Tibial artery (tissue), 4 donors: Measurements from ENCODE around the gene SENP1.
"Not testable (repeated sequence)": the region's sequence is repeated elsewhere in the genome, so short reads cannot be mapped to it uniquely, and the experiment has no call there.

Experiments
- DNase-seq, 2 donors: peaks; one replicate each; pipeline ENCODE4 v3.0.0-alpha.2; 2019
- H3K27ac ChIP-seq, 2 donors: fragments of 200-600 bp; sonication (generic) in 1 of 2; 1 replicate in 1 of 2; 2 replicates in 1 of 2; pipeline ENCODE4 v1.5.1; 2018 to 2019; ENCODE audit warnings: mild to moderate bottlenecking in 1 of 2
- H3K27me3 ChIP-seq, 2 donors: fragments of 200-600 bp; sonication (generic) in 1 of 2; one replicate each; pipeline versions ENCODE4 v1.5.1 to v1.6.0; 2016 to 2019
- H3K36me3 ChIP-seq, 3 donors: fragments of 200-600 bp; sonication (generic) in 2 of 3; one replicate each; pipeline ENCODE4 v1.5.1; 2016 to 2019; ENCODE audit warnings: mild to moderate bottlenecking in 2 of 3
- H3K4me1 ChIP-seq, 4 donors: fragments of 200-600 bp; sonication (generic) in 2 of 4; 1 replicate in 3 of 4; 2 replicates in 1 of 4; pipeline ENCODE4 v1.5.1; 2016 to 2019
- H3K4me3 ChIP-seq, 2 donors: fragments of 200-600 bp; sonication (generic) in 1 of 2; 1 replicate in 1 of 2; 2 replicates in 1 of 2; pipeline ENCODE4 v1.5.1; 2018 to 2019; ENCODE audit warnings: mild to moderate bottlenecking in 2 of 2
- H3K9me3 ChIP-seq, 3 donors: fragments of 200-600 bp; sonication (generic) in 1 of 3; one replicate each; pipeline ENCODE4 v1.5.1; 2016 to 2019
- intact Hi-C: fragments of 100-400 bp; cut with DNase I; formaldehyde crosslinking; loops from one replicate; pipeline ENCODE4 v1.15.0; 2023; ENCODE audit warnings: low total_unique reads
- TF ChIP-seq, protein P1 (sequence below), 2 experiments: fragments of 200-600 bp in 1 of 2; fragments of 450-650 bp in 1 of 2; IDR thresholded peaks; one replicate each; pipeline ENCODE4 v1.5.1; 2017 to 2019; ENCODE audit warnings: antibody characterized with exemption in 2 of 2, mild to moderate bottlenecking in 1 of 2, moderate library complexity in 1 of 2

SENP1 gene

DNA sequence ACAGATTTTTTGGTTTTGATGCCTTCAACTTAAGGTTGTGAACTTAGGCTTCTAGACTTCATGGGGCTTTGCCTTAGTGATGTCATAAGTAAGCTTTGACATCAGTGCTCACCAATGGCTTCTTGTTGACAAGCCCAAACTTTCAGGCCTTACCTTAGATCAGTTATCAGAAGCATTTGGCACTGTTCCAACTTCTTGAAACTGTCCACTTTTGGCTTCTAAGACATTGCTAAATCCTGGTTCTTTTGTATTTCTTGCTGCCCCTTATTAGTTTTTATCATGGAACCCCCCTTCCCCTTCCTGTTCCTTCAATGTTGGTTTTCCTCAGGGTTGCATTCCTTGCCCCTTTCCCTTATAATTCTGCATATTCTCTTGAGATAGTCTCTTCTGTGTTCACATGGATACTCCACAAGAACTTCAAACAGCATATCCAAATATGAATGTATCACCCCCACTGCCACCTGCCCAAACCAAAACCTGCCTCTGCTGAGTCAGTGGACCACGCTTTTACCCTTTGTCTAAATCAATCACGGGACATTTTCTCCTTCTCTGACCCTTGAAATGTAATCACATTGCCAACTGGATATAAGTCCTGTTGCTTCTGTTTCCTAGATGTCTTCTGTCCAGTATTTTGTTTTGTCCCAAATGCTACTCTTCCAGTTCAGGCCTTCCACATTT lies 21.2 kb upstream of the SENP1 start:
- Histone ChIP-seq H3K27ac (no peak overlapping the region), H3K9me3 (no peaks in the 10 kb centered on the region), H3K36me3 (peaks cover 18 to 80% (median 38%) of the 10 kb centered on the region in 3 donors), H3K4me1 (peaks cover 0 to 6% (median 0%) of the 10 kb centered on the region in 4 donors), H3K4me3 (no peak overlapping the region), H3K27me3 (no peaks in the 10 kb centered on the region)
- intact Hi-C loops = no loop called here
- no peak for DNase-seq
- TF ChIP-seq, protein P1, sequence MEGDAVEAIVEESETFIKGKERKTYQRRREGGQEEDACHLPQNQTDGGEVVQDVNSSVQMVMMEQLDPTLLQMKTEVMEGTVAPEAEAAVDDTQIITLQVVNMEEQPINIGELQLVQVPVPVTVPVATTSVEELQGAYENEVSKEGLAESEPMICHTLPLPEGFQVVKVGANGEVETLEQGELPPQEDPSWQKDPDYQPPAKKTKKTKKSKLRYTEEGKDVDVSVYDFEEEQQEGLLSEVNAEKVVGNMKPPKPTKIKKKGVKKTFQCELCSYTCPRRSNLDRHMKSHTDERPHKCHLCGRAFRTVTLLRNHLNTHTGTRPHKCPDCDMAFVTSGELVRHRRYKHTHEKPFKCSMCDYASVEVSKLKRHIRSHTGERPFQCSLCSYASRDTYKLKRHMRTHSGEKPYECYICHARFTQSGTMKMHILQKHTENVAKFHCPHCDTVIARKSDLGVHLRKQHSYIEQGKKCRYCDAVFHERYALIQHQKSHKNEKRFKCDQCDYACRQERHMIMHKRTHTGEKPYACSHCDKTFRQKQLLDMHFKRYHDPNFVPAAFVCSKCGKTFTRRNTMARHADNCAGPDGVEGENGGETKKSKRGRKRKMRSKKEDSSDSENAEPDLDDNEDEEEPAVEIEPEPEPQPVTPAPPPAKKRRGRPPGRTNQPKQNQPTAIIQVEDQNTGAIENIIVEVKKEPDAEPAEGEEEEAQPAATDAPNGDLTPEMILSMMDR (IDR thresholded peaks at IDR 0.05) = no peak

DNA sequence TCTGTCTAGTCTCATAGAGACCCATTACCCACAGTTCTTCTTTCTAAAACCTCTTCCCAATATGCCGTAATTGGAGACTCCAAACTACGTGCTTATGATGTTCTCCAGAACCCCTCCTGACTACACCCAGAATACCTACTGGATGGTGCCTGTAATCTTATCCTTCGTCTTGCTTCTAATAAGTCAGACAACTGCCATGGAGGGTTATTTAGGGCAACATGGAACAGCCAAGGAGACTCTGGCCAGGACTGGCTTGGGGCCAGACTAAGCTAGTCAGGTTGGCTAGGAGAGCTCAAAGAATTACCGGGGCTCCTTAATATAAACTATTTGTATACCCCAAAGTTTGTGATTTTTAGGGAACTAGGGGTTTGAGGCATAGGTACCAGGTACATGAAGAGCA lies 20.1 kb upstream of the SENP1 start:
- H3K9me3 ChIP-seq = no peaks in the 10 kb centered on the region
- H3K4me3 ChIP-seq = no peak overlapping the region
- H3K4me1 ChIP-seq = peaks cover 0 to 6% (median 0%) of the 10 kb centered on the region in 4 donors
- intact Hi-C loops = no loop called here
- TF ChIP-seq, protein P1 (IDR thresholded peaks at IDR 0.05) = no peak
- no peak for DNase-seq
- peaks cover 7 to 69% (median 27%) of the 10 kb centered on the region in 3 donors for H3K36me3 ChIP-seq
- no peak overlapping the region for H3K27ac ChIP-seq
- no peaks in the 10 kb centered on the region for H3K27me3 ChIP-seq

DNA sequence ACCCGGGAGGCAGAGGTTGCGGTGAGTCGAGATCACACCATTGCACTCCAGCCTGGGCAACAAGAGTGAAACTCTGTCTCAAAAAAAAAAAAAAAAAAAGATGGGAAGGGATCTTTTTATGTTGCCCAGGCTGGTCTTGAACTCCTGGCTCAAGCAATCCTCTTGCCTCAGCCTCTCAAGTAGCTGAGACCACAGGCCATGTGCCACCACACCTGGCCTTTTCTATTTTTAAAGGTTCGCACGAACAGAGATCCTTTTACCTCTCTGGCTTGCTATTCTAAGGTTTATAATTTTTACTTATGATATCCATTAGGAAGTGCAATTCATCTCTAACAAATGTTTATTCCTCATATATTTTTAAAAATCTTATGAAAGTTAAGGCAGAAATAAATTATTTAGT lies 19.7 kb upstream of the SENP1 start:
- H3K27me3 ChIP-seq, DNase-seq, H3K4me3 ChIP-seq, H3K9me3 ChIP-seq, H3K27ac ChIP-seq, intact Hi-C loops, H3K4me1 ChIP-seq: not testable (repeated sequence)
- peaks cover 5 to 65% (median 22%) of the 10 kb centered on the region in 3 donors for H3K36me3 ChIP-seq

DNA sequence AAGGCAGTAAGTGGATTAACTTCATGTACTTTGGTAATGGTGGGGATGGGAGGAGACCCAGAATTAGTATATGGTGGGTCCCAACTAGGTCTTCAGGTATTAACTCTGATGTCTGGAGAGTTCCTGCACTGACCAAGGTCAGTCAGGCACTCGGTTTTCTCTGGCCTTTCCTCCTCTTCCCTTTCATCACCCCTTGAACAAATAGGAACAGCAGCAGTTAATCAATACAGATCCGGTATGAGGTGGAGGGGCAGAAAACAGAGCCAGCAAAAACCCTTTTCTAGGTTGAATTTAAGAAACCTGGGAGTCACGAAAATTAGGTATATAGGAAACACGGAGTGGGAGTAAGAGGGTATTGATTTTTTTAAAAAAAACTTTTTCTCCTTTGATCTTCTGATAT lies 17.3 kb upstream of the SENP1 start:
- TF ChIP-seq, protein P1 (IDR thresholded peaks at IDR 0.05) = no peak
- no peak overlapping the region for H3K4me3 ChIP-seq
- H3K27ac ChIP-seq = no peak overlapping the region
- DNase-seq = no peak
- H3K27me3 ChIP-seq = no peaks in the 10 kb centered on the region
- intact Hi-C loops = no loop called here
- H3K9me3 ChIP-seq = no peaks in the 10 kb centered on the region
- peaks cover 2 to 47% (median 9%) of the 10 kb centered on the region in 3 donors for H3K36me3 ChIP-seq
- H3K4me1 ChIP-seq = peaks cover 0 to 21% (median 8%) of the 10 kb centered on the region in 4 donors

DNA sequence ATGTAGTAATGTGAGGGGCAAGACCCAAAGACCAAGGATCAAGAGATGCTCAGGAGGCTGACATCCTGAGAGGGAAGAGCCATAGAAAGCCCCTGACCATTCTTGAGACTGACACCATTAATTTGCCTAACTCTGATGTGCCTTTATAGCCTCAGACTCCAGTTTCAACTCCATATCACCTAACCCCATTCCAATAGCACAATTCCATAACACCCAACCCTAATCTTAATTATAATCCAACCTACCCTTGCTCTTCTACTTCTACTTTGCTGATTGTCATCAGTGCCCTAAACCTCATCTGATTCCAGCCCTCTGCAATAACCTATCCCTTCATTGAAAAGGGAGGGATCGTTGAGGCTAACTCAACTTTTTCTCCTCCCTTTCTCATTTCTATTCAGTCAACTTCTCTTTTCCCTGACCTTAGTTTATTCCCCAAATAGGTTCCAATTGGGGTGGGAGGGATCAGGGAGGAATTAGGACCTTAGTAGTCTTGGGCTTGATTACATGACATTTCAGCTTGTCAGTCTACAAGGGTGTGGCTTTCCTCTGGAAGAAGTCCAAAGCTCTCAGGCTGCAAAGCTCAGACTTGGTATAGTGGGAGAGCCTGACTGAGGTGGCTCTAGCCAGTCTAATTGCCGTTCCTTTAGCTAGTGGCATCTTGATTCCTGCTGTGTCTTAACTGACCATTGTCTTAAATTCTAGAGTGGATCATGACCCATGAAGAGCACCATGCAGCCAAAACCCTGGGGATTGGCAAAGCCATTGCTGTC lies 16.4 kb upstream of the SENP1 start:
- H3K4me1 ChIP-seq = peaks cover 0 to 21% (median 8%) of the 10 kb centered on the region in 4 donors
- no peak overlapping the region for H3K27ac ChIP-seq
- H3K36me3 ChIP-seq = peaks cover 0 to 37% (median 9%) of the 10 kb centered on the region in 3 donors
- H3K9me3 ChIP-seq = no peaks in the 10 kb centered on the region
- no peak for DNase-seq
- no peaks in the 10 kb centered on the region for H3K27me3 ChIP-seq
- intact Hi-C loops = no loop called here
- no peak overlapping the region for H3K4me3 ChIP-seq
- TF ChIP-seq, protein P1 (IDR thresholded peaks at IDR 0.05) = no peak

DNA sequence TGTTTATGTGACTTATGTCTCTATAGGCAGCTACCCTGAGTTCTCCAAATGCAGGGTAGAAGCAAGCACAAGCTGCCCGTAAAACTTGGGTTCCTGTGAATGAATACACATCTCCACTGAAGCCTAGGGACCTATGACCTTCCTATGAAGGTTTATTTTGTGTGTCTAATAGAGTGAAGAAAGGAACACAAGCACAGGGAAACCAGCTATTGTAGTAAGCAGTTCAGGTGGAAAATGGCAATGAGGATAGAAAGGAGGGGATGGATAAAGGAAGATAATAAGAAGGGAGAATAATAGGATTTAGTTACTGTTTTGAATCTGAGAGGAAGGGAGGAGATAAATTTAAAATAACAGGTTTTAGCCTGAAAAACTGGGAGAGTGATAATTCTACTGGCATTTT lies 15.6 kb upstream of the SENP1 start:
- Histone ChIP-seq H3K4me3 (no peak overlapping the region), H3K27me3 (no peaks in the 10 kb centered on the region), H3K9me3 (no peaks in the 10 kb centered on the region), H3K4me1 (peaks cover 0 to 21% (median 8%) of the 10 kb centered on the region in 4 donors), H3K27ac (no peak overlapping the region), H3K36me3 (peaks cover 0 to 30% (median 9%) of the 10 kb centered on the region in 3 donors)
- intact Hi-C loops = no loop called here
- TF ChIP-seq, protein P1 (IDR thresholded peaks at IDR 0.05) = no peak
- no peak for DNase-seq
